KMS-11 (cell line): Measurements from ENCODE around the gene NCAN.

Source experiments
- H2AFZ ChIP-seq: fragments of 200-600 bp; sonication (generic); 2 replicates; pipeline ENCODE4 v1.6.1; 2016; ENCODE audit warnings: antibody characterized with exemption, mixed run types, low read depth
- H3K27ac ChIP-seq: fragments of 200-600 bp; sonication (generic); 2 replicates; pipeline ENCODE4 v1.6.1; 2016; ENCODE audit warnings: mild to moderate bottlenecking, mixed run types
- H3K27me3 ChIP-seq: fragments of 200-600 bp; sonication (generic); 2 replicates; pipeline ENCODE4 v1.6.1; 2017; ENCODE audit warnings: mild to moderate bottlenecking, low read depth, mixed run types, moderate library complexity; ENCODE audit not compliant: insufficient read depth
- H3K36me3 ChIP-seq: fragments of 200-600 bp; sonication (generic); 2 replicates; pipeline ENCODE4 v1.6.1; 2017; ENCODE audit warnings: mild to moderate bottlenecking, mixed run types; ENCODE audit not compliant: insufficient read depth
- H3K4me1 ChIP-seq: fragments of 200-600 bp; sonication (generic); 2 replicates; pipeline ENCODE4 v1.6.1; 2016; ENCODE audit warnings: mild to moderate bottlenecking, low read depth, mixed run types; ENCODE audit not compliant: poor library complexity, severe bottlenecking
- H3K4me2 ChIP-seq: fragments of 200-600 bp; sonication (generic); 2 replicates; pipeline ENCODE4 v1.7.0; 2016; ENCODE audit warnings: mild to moderate bottlenecking, mixed run types
- H3K4me3 ChIP-seq: fragments of 200-600 bp; sonication (generic); IDR thresholded peaks from 2 replicates; pipeline ENCODE4 v1.6.1; 2017; ENCODE audit warnings: low read depth, low read length, mixed read lengths; ENCODE audit not compliant: insufficient read depth
- H3K79me2 ChIP-seq: fragments of 200-600 bp; sonication (generic); 2 replicates; pipeline ENCODE4 v1.6.1; 2016; ENCODE audit warnings: low read depth, mixed run types; ENCODE audit not compliant: insufficient read depth
- H3K9ac ChIP-seq: fragments of 200-600 bp; sonication (generic); 2 replicates; pipeline ENCODE4 v1.6.1; 2016; ENCODE audit warnings: mild to moderate bottlenecking, mixed run types
- H4K20me1 ChIP-seq: fragments of 200-600 bp; sonication (generic); 2 replicates; pipeline ENCODE4 v1.6.1; 2016; ENCODE audit warnings: mild to moderate bottlenecking, mixed run types; ENCODE audit not compliant: insufficient read depth
- TF ChIP-seq, protein P1 (sequence below): fragments of 200-600 bp; sonication (generic); conservative IDR thresholded peaks from 2 replicates; pipeline ENCODE4 v1.6.1; 2017; ENCODE audit warnings: low read depth, mild to moderate bottlenecking, antibody characterized with exemption, low read length, moderate library complexity, mixed read lengths

The NCAN gene

DNA sequence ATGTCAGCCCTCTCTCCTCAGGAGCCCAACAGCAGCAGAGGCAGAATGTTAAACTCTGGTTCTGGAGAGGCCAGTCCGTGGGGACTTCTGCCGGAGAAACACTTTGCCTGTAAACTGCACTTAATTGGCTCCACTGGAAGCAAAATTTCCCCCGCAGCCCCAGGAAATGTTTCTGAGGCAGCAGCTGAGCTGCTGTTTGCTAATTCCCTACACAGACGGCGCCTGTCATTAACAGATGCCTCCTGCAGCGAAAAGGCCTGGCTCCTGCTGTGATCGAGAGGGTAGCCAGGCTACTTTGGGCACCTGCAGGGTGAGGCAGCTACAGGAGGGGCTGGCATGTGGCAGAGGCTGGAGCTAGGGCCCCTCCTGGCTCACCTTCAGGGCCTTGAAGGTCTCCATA is 66.6 kb downstream of the NCAN start:
- no peaks in the 10 kb centered on the region for H4K20me1 ChIP-seq

DNA sequence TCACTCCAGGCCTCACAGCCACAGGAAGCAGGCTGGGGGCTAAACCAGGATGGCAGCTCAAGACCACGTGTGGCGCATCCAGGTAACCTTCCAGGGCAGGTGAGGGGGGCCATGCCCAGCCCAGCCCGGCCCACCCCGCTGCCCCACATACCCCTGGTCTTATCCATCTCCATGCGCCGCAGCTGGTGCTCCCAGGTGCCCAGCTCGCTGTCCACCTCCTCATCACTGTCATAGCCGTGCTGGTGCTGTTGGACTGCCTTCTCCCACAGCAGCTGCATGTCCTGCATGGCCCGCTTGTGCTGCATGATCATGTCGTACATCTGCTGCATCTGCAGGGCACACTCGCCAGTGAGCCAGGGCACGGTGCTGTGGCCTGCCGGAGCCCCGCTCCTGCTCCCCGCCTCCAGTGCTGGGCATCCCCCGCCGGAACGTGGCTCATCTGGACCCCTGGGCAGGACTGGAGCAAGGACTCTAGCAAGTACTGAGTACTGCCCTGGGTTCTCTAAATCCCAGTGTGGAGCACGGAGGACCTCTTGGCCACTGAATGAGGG is 67.4 kb downstream of the NCAN start:
- TF ChIP-seq, protein P1, sequence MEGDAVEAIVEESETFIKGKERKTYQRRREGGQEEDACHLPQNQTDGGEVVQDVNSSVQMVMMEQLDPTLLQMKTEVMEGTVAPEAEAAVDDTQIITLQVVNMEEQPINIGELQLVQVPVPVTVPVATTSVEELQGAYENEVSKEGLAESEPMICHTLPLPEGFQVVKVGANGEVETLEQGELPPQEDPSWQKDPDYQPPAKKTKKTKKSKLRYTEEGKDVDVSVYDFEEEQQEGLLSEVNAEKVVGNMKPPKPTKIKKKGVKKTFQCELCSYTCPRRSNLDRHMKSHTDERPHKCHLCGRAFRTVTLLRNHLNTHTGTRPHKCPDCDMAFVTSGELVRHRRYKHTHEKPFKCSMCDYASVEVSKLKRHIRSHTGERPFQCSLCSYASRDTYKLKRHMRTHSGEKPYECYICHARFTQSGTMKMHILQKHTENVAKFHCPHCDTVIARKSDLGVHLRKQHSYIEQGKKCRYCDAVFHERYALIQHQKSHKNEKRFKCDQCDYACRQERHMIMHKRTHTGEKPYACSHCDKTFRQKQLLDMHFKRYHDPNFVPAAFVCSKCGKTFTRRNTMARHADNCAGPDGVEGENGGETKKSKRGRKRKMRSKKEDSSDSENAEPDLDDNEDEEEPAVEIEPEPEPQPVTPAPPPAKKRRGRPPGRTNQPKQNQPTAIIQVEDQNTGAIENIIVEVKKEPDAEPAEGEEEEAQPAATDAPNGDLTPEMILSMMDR = no peak
- Histone ChIP-seq H3K79me2 (no peaks in the 10 kb centered on the region), H3K9ac (no peak overlapping the region), H3K27ac (no peak overlapping the region), H4K20me1 (no peaks in the 10 kb centered on the region), H3K36me3 (no peaks in the 10 kb centered on the region), H3K4me3 (no peak overlapping the region), H3K27me3 (no peaks in the 10 kb centered on the region), H3K4me2 (no peak overlapping the region), H3K4me1 (no peaks in the 10 kb centered on the region), H2AFZ (no peak overlapping the region)

More for the DNA sequence above, 66.6 kb downstream of the NCAN start:
- H3K4me1 ChIP-seq = no peaks in the 10 kb centered on the region
- H3K36me3 ChIP-seq = no peaks in the 10 kb centered on the region
- H3K27me3 ChIP-seq = no peaks in the 10 kb centered on the region
- no peak overlapping the region for H2AFZ ChIP-seq
- no peak overlapping the region for H3K9ac ChIP-seq
- no peak overlapping the region for H3K27ac ChIP-seq
- no peak overlapping the region for H3K4me3 ChIP-seq
- TF ChIP-seq, protein P1 = no peak
- no peaks in the 10 kb centered on the region for H3K79me2 ChIP-seq
- no peak overlapping the region for H3K4me2 ChIP-seq

DNA sequence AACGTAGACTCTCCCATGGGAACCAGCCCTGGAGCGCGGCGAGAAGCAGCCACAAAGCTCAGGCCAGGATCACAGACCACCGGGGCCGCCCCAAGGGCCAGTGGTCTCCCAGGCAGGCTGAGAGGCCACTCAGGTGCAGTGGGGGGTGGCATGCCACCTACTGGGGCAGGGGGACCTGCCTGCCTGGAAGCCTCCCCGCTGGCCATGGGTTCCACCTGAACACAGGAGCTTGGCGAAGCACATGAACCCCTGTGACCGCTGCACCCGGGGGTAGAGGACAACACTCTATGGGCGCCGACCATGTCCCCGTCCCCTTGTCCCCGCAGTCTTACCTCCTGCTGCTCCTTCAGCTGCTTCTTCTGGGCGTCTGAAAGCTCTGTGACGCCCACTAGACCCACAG is 68.1 kb downstream of the NCAN start:
- Histone ChIP-seq H3K27me3 (no peaks in the 10 kb centered on the region), H2AFZ (no peak overlapping the region), H4K20me1 (no peaks in the 10 kb centered on the region), H3K36me3 (no peaks in the 10 kb centered on the region), H3K27ac (no peak overlapping the region), H3K4me2 (no peak overlapping the region), H3K4me3 (no peak overlapping the region), H3K9ac (no peak overlapping the region), H3K79me2 (no peaks in the 10 kb centered on the region), H3K4me1 (no peaks in the 10 kb centered on the region)
- TF ChIP-seq, protein P1 = no peak

DNA sequence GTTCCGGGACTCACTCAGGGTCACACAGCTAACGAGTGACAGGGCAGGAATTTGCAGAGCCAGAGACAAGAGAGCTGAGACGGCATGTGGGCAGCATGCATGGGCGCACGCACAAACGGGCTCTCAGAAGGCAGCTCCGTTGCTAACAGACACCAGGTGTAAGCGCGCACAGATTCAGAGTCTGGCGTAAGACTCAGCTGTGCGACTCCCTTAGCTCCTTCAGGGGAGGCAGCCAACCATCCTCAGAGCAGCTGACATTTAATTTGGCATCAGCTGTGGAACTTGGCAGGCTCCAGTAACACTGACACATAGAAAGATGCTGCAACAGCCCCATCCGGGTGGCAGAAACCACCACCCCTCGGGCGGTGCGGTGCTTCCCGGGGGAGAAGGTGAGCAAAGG is 68.8 kb downstream of the NCAN start:
- Histone ChIP-seq H3K27ac (no peak overlapping the region), H3K4me1 (no peaks in the 10 kb centered on the region), H3K27me3 (no peaks in the 10 kb centered on the region), H3K4me2 (no peak overlapping the region), H2AFZ (no peak overlapping the region), H3K36me3 (no peaks in the 10 kb centered on the region), H4K20me1 (no peaks in the 10 kb centered on the region), H3K79me2 (no peaks in the 10 kb centered on the region), H3K9ac (no peak overlapping the region), H3K4me3 (no peak overlapping the region)
- TF ChIP-seq, protein P1 = no peak
